ENCODE data around the gene HMGXB3. TPM values are rescaled to one million over a fixed set of nuclear protein-coding genes. Genes with fewer than 3 reads are reported as not detected.

The HMGXB3 gene
- total and polyA plus RNA-seq, 2 of the 13 experiments (the other 11 are each of a cell fraction or from before 2014, with no cell fraction given), result 18.8 to 23.8 TPM

DNA sequence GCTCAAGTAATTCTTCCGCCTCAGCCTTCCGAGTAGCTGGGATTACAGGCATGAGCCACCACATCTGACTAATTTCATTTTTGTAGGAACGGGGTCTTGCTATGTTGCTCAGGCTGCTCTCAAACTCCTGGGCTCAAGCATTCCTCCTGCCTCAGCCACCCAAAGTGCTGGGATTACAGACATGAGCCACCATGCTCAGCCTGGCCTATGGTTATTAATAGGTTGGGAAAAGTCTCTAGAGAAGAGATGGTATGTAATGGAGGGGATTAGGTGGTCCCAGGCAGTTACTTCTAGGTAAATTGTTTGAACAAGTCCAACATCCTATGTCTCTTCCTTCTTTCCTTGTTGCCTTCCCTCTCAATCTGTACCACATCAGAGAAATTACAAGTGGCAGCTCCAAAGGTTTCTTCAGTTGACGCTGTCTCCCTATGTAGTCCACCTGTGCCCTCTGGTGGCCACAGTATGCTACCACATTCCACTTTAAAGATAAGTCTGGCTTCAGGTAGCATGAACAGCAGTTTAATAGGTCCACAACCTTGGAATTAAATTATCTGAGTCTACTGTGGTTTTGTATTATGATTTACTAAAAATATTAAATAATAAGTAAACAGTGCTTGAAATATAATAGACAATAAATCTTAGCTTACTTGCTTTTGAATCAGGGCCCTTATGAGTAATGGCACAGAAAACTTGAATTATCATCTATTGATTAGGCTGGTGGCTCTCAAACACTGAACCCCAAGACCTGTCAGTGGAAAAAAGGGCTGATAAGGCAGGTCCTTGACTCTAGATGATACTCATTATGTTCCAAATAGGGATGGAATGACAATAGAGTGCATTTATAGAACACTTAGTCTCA is 9.8 kb upstream of the HMGXB3 start (continued):
- TF ChIP-seq ZNF543 (CRISPR knock-in tag; IDR thresholded peaks at IDR 0.05), result no peak
- TF ChIP-seq ZNF282 (IDR thresholded peaks at IDR 0.05; ENCODE audit: partially characterized antibody), result no peak
- TF ChIP-seq, protein P1, sequence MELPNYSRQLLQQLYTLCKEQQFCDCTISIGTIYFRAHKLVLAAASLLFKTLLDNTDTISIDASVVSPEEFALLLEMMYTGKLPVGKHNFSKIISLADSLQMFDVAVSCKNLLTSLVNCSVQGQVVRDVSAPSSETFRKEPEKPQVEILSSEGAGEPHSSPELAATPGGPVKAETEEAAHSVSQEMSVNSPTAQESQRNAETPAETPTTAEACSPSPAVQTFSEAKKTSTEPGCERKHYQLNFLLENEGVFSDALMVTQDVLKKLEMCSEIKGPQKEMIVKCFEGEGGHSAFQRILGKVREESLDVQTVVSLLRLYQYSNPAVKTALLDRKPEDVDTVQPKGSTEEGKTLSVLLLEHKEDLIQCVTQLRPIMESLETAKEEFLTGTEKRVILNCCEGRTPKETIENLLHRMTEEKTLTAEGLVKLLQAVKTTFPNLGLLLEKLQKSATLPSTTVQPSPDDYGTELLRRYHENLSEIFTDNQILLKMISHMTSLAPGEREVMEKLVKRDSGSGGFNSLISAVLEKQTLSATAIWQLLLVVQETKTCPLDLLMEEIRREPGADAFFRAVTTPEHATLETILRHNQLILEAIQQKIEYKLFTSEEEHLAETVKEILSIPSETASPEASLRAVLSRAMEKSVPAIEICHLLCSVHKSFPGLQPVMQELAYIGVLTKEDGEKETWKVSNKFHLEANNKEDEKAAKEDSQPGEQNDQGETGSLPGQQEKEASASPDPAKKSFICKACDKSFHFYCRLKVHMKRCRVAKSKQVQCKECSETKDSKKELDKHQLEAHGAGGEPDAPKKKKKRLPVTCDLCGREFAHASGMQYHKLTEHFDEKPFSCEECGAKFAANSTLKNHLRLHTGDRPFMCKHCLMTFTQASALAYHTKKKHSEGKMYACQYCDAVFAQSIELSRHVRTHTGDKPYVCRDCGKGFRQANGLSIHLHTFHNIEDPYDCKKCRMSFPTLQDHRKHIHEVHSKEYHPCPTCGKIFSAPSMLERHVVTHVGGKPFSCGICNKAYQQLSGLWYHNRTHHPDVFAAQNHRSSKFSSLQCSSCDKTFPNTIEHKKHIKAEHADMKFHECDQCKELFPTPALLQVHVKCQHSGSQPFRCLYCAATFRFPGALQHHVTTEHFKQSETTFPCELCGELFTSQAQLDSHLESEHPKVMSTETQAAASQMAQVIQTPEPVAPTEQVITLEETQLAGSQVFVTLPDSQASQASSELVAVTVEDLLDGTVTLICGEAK (IDR thresholded peaks at IDR 0.05), result no peak
- TF ChIP-seq, protein P1 (CRISPR knock-in tag; IDR thresholded peaks at IDR 0.05), result no peak
- TF ChIP-seq HOXD1 (CRISPR knock-in tag; IDR thresholded peaks at IDR 0.05), result no peak
- no peak for TF ChIP-seq ZFX (CRISPR knock-in tag; IDR thresholded peaks at IDR 0.05; ENCODE audit: low read depth)
- TF ChIP-seq, protein P2, sequence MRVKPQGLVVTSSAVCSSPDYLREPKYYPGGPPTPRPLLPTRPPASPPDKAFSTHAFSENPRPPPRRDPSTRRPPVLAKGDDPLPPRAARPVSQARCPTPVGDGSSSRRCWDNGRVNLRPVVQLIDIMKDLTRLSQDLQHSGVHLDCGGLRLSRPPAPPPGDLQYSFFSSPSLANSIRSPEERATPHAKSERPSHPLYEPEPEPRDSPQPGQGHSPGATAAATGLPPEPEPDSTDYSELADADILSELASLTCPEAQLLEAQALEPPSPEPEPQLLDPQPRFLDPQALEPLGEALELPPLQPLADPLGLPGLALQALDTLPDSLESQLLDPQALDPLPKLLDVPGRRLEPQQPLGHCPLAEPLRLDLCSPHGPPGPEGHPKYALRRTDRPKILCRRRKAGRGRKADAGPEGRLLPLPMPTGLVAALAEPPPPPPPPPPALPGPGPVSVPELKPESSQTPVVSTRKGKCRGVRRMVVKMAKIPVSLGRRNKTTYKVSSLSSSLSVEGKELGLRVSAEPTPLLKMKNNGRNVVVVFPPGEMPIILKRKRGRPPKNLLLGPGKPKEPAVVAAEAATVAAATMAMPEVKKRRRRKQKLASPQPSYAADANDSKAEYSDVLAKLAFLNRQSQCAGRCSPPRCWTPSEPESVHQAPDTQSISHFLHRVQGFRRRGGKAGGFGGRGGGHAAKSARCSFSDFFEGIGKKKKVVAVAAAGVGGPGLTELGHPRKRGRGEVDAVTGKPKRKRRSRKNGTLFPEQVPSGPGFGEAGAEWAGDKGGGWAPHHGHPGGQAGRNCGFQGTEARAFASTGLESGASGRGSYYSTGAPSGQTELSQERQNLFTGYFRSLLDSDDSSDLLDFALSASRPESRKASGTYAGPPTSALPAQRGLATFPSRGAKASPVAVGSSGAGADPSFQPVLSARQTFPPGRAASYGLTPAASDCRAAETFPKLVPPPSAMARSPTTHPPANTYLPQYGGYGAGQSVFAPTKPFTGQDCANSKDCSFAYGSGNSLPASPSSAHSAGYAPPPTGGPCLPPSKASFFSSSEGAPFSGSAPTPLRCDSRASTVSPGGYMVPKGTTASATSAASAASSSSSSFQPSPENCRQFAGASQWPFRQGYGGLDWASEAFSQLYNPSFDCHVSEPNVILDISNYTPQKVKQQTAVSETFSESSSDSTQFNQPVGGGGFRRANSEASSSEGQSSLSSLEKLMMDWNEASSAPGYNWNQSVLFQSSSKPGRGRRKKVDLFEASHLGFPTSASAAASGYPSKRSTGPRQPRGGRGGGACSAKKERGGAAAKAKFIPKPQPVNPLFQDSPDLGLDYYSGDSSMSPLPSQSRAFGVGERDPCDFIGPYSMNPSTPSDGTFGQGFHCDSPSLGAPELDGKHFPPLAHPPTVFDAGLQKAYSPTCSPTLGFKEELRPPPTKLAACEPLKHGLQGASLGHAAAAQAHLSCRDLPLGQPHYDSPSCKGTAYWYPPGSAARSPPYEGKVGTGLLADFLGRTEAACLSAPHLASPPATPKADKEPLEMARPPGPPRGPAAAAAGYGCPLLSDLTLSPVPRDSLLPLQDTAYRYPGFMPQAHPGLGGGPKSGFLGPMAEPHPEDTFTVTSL (CRISPR knock-in tag; IDR thresholded peaks at IDR 0.05; ENCODE audit: borderline replicate concordance), result no peak
- TF ChIP-seq ZNF724P (CRISPR knock-in tag; IDR thresholded peaks at IDR 0.05; ENCODE audit: borderline replicate concordance), result no peak
- no peak for TF ChIP-seq WIZ (CRISPR knock-in tag; IDR thresholded peaks at IDR 0.05)
- TF ChIP-seq ZNF33A (CRISPR knock-in tag; IDR thresholded peaks at IDR 0.05; ENCODE audit: borderline replicate concordance), result no peak
- TF ChIP-seq TCF7L2 (IDR thresholded peaks at IDR 0.05; ENCODE audit: low read depth, low read length), result no peak
- TF ChIP-seq SMAD9 (CRISPR knock-in tag; IDR thresholded peaks at IDR 0.05), result no peak
- no peak for TF ChIP-seq SETDB1 (CRISPR knock-in tag; IDR thresholded peaks at IDR 0.05; ENCODE audit: borderline replicate concordance)
